DLD1 (cell line): ENCODE measurements around the gene COPB1.
"Not testable (repeated sequence)": the region's sequence is repeated elsewhere in the genome, so short reads cannot be mapped to it uniquely, and the experiment has no call there.

ENCODE experiments used
- in situ Hi-C: cut with HindIII; loops from 2 replicates; pipeline ENCODE4 v1.10.0; 2017; ENCODE audit warnings: low sequenced_read_pairs

COPB1 gene, protein sequence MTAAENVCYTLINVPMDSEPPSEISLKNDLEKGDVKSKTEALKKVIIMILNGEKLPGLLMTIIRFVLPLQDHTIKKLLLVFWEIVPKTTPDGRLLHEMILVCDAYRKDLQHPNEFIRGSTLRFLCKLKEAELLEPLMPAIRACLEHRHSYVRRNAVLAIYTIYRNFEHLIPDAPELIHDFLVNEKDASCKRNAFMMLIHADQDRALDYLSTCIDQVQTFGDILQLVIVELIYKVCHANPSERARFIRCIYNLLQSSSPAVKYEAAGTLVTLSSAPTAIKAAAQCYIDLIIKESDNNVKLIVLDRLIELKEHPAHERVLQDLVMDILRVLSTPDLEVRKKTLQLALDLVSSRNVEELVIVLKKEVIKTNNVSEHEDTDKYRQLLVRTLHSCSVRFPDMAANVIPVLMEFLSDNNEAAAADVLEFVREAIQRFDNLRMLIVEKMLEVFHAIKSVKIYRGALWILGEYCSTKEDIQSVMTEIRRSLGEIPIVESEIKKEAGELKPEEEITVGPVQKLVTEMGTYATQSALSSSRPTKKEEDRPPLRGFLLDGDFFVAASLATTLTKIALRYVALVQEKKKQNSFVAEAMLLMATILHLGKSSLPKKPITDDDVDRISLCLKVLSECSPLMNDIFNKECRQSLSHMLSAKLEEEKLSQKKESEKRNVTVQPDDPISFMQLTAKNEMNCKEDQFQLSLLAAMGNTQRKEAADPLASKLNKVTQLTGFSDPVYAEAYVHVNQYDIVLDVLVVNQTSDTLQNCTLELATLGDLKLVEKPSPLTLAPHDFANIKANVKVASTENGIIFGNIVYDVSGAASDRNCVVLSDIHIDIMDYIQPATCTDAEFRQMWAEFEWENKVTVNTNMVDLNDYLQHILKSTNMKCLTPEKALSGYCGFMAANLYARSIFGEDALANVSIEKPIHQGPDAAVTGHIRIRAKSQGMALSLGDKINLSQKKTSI

DNA sequence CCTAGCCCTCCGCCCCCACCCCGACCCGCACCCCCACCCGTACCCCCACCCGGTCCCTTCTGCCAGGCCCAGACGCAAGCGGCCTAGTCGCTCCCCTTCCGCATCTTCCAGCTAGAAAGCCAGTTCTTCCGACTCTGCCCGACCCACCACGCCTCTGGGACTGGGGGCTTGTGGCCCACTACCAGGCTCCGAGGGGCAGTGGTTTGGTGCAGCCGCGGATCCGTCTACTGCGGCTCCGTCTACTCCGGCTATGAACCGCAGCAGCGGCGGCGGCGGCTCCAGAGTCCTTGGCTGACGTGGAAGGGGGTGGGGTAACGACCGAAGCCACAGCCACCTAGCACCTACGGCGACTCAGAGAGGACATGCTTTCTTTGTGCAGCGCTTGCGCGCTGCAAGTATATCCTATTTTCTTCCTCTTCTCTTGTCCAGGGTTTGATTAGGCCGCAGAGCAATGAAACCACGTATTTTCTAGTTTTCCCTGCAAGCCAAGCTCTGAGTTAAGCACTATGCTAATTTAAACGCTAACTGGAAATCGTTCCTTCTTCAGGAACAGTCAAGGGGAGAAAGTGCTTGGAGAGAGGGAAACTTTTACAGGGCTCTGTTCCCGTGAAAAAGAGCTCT, at the start of gene COPB1:
Gene COPB1 (minus strand): TSS at position 252 of the 621 bp plus-strand sequence. CDS start 883 bp downstream, outside the sequence.
- in situ Hi-C loops: no loop called here

DNA sequence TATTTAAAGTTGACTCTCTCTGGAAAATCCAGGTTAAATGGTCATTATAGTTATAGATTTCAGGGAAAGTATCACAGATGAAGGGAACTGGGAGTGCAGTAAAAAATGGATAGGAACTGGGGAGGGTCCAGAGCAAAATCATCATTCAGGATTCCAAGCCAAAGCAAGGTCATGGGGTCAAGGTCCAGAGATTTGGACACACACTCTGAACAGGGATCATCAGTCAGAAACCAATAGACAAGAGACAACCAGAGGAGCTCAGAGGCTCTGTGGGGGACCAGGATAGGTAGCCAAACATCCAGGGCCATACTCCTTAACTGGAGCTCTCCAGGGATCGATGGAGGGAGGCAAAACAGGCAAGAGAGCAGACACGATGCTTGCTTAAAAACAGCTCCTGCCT, 47.8 kb upstream of the COPB1 start:
- in situ Hi-C loops: no loop called here

DNA sequence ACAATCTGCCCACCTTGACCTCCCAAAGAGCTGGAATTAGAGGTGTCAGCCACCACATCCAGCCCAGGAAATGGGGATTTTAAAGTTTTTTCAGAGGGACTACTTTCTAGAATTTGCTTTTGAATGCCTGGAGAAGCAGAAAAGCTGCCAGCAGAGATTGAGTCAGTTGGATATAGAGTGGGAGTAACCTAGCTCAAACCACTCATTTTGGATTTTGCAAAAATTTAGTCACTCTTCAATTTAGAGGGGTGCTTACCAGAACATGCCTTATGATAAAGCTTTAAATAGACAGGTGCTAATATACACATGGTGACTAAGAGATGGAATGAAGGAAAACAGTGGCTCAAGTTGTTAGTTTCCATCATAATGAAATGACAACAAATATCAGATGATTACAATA, 47.1 kb upstream of the COPB1 start:
- in situ Hi-C loops: no loop called here

DNA sequence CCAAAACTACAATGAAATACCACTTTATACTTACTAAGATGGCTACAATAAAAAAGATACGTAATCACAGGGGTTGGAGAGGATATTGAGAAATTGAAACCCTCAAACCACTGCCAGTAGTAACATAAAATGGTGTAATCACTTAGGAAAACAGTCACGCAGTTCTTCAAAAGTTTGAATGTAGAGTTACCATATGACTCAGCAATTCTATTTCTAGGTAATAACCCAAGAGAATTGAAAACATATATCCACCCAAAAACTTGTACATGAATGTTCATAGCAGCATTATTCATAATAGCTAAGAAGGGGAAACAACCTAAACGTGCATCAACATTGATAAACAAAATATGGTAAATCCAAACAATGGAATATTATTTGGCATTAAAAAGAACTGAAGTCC, 45.0 kb upstream of the COPB1 start:
- in situ Hi-C loops: no loop called here

DNA sequence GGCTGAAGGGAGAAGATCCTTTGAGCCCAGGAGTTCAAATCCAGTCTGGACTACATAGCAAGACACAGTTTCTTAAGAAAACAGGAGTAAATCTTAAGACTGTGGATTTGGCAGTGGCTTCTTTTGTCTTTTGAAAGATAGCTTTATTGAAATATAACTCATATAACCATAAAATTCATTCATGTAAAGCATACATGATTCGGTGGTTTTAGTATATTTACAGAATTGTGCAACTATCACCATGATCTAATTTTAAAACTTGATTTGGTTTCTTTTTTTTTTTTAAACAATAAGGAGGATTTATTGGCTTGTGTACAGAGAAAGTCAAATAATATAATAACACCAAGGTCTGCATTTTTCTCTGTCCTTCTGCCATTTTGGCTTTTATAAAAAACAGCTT, 43.6 kb upstream of the COPB1 start:
- in situ Hi-C loops: no loop called here

DNA sequence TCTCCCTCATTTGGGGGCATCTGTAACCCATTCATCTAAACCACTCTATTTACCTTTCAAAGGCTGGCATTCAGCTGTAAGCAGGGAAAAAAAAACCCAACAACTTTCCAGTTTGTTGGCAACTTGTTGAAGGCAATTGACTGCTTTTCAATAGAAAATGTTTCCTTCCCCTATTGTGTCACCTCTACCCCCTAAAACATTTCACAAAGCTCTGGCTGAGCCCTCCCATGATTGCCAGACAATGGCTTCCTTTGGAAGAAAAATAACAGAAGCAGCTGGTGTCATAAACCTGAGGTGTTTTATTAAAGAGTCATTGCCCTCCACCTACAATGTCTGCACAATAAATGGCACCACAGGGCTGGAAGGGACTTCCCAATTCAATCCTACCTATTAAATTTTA, 42.7 kb upstream of the COPB1 start:
- in situ Hi-C loops: no loop called here

DNA sequence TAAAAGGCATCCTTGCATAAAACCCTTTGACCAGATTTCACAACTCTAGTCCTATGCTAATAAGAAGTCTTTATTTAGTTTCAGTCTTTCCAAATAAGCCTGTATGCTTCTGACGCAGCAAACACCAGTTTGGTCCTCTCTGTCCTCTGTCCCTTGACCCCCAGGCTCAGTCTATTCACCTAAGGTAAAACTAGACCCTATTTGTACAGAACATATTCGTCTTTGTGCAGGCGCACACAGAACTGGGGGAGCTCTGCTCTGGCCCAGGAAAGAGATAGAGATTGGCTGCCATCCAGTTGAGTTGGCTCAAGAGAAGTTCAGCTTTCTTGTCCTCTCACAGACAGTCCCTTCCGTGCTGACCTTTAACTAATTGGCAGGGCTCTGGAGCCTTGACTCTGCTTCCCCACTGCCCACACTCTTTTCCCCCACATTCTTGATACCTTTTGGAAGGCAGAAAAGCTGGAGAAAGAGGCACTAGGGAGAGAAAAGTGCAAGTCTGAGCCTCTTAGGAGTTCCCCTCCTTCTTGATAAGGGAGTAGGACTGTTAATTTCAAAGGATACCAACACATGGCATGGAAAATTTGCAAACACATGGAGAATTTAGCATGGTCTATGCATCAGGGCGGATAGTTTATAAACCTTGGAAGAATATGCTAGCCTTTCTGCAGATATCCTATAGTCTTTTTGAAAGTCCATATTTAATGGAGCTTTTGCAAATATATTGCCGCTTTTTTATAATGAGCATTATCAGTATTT, 41.8 kb upstream of the COPB1 start:
- in situ Hi-C loops: no loop called here

DNA sequence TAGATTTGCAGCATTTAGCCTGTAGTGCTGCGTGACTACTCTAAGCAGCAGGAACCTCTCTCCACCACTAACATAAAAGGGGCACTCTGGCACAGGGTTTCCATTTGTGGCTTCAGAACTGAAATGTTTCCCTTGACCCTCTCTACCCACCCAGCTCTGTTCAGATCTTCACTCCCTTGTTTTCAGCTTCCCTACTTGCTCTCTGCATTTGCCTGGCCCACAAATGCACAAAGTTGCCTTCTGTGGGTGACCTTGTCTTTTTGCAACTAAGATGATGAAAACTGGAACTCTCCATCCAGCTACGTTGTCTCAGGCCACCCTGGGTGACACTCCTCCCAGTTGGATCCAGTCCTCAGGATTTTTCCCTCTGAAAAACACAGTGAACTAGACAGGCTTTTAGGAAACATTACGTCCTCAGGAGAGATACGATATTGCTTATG, 40.4 kb upstream of the COPB1 start:
- in situ Hi-C loops: no loop called here

DNA sequence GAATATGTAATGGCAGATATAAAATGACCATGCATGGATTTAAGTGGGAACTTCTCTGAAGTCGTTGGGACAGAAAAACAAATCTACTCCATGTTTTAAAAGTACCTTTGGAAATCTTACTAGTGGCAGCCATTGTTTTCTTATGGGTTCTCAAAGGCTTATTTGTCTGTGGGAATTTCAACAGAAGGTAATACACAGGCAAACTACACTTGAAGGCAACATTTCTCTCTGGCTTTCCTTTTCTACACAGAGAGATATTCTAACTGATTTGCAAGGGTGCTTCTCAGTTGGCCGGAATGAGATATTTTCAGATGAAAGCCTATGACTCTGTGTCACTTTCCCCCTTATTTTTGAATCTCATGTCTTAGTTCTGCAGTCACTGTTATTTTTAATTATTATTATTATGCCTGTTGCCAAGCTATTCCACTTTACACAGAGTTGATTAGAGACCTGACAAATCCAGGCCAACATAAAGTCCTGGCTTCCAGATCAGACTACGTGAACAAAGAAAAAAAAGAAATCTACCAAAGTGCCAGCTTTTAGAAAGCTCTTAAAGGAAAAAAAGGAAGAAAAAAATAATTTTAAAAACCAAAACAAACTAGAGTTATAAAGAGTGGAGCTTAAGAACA, 39.4 kb upstream of the COPB1 start:
- in situ Hi-C loops: no loop called here

DNA sequence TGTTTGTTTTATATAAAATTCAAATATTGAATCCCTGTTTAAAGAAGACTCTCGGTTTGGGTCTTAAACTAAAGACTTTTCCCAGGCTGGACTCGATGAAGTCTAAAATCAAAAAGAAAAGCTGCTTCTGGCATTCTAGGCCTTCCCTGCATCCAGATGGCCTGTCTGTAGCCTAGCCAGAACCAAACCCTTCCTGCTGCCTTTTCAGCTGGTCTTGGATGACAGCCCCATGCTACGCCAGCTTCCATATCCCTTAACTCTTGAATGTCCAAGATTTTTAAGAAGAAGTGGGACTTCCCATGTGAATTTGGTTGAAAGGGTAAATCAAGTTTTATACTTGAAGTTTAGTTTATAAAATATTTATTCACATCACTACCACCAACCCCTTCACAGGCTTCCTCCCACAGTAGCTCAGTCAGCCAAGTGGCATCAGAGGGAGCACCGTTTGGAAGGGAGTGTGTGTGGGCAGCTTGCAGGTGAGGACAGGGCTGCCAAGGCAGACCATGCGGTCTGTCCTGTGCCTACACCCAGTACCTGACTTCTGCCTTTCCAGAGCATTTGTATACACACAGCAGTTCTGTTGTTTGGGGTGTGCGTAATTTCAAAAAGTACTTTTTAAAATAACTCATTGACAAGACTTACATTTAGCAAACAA, 38.8 kb upstream of the COPB1 start:
- in situ Hi-C loops: no loop called here

DNA sequence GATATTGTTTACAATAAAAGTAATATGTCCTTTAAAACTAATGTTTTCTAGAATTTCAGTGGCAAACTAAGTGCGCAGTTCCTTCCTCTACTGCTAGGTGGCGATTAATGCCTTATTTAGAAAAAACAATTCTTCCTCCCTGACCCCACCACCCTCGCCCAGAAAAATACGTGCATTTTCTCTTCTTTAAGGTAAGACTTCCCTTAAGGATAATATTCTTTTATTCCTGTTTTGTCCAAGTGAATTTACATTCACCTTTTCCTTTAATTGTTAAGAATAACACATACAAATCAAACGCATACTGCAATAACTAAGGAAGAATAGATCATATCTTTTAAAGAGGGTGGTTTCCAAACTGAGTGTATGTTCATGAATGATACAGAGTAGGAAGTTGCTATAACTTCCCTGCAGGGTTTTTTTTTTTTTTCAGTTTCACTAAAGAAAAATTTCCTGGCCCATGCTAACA, 37.6 kb upstream of the COPB1 start:
- in situ Hi-C loops: no loop called here

DNA sequence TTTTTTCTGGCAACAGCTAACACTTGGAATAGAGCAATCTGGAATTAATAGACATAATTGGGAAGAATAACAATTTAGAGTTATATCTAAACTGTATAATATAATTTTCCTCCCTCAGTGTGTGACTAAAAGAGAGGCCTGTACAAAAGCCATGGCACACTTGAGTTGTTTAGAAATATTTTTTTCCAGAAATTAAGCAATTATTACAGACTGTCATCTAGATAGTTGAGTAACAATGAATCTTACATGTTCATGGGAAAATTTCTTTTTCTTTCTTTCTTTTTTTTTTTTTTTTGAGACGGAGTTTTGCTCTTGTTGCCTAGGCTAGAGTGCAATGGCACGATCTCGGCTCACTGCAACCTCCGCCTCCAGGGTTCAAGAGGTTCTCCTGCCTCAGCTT, 35.6 kb upstream of the COPB1 start:
- in situ Hi-C loops: not testable (repeated sequence)

DNA sequence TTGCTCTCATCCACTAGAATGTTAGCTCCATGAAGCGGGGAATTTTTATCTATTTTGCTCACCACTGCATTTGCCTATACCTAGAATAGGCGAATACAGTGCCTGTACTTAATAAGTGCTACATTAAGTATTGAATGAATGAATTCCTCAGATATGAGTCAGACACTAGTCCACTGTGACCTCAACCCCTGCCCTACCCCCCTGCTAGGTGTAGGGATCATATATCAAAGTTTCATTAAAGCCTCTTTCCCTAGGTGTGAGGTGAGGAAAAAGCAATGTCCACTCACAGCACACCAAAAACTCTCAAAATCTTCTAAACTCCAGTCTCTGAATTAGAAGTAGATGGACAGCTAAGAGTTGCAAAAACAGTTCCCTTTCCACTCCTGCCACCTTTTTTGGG, 30.3 kb upstream of the COPB1 start:
- in situ Hi-C loops: no loop called here

DNA sequence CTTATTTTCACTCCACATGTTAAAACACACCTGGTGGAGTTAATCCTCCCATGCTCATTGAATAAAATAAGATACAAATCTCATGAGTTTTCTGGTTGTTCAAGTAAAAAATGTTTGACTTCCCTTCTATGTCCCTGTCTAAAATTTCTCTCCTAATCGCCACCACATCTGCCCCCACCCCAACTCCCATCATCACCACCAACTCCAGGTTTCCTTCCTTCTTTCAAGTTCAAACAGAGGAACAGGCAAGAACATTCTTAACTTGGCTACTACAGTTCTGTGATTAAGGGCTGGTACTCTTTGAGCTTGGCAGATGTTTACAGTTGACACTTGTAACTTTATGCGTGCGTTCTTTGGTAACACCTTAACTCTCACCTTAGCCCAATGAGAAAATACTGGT, 29.7 kb upstream of the COPB1 start:
- in situ Hi-C loops: no loop called here

DNA sequence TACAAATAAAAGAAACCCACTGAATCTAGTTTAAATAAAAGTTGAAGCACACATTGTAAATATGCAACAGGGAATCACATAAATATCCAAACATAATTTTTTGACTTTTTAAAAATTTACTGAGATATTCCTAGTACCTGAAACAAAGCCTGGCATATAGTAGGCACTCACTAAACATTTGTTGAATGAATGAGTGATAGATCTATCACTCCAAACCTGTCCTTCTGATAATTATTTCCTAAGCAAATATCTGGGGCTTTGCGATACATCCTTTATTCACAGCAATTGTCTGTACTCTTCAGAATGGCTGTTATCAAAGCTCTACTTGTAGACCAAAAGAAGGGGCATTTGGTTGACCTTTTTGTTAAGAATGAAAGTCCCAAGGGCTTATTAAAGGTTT, 23.2 kb upstream of the COPB1 start:
- in situ Hi-C loops: no loop called here

DNA sequence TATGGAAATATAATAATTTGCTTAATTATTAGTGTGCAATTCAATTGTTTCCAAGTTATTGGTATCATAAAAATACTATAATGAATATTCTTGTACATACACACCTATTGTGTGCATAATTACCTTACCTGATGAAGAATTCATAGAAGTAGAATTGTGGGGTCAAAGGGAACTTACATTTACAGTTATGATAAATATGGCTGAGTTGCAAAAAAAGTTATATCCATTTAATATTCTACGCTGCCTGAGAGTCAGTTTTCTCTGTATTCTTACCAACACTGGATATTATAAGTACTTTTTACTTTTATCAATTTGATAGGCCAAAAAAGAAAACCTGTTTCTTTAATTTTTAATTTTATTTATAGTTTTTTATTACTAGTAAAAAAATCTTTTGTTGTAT, 22.6 kb upstream of the COPB1 start:
- in situ Hi-C loops: no loop called here

DNA sequence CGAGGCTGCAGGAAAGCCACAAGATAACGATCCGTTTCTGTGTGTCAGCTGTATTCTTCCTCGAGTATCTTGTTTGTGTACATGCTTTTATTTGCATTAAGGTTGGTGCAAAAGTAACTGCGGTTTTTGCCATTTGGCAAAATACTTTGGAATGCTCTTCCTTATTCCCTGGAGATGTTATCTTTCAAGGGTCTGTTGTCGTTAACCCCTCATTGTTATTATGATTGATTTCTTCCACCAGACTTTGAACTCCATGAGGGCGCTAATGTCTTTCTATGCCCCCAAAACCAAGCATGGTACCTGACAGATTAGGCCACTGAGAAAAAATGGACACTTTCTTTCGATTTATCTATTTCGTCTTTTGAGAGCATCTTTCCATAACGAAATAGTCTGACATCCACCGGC, 21.1 kb upstream of the COPB1 start:
- in situ Hi-C loops: no loop called here

DNA sequence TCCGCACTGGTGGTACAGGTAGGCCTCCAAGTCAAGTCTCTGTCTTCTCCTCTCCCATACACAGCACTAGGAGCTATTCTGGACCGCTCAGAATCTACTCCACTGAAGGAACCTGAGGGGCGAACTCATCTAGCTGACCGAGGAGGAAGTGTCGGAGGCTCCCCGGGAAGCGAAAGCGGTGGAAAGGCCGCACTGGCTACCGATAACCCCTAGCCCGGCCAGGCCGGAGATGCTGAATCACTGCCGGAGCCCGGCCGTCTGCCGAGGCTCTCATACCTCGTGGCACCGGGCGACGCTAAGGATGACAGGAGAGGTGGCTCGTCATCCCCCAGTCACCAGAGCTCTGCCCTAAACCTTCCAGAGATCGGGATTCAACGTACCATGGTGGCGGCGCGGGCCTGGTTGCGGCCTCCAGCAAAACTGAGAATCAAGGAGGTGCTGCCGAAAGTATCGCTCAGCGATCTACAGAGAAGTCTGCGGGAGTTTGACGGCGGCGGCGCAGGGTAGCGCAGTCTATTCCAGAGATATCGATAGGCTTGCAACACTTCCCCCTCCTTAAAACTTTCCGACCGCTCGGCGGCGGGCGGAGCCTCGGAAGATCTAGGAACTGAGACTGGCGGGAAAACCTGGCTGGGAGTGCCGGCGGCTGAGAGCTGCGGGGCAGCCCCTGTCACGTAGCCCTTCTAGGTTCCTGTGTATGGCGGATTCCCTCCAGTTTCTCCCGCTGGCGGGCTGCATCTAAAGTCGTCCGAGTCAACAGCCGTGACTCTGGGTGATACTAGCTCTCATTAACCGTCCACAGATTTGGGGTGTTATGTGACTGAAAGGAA, 20.5 kb upstream of the COPB1 start, which contains the start of gene PSMA1:
Gene PSMA1 (minus strand): TSS at position 470 of the 830 bp plus-strand sequence. CDS start 87 bp downstream, at position 383.
- in situ Hi-C loops: no loop called here

DNA sequence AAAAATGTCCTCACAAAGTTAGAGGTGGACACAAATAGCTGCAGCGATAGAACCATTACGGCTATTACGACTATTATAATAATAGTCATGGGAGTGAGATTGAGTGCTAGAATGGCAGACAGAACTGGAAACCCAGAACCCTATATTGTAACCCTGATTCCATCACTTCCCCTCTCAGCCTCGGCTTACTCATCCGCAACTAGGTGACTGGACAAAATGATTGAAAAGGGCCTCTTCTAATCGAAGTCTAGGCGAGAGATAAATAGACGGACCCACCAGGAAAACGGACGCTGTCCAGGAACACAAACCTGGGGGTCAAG, 19.9 kb upstream of the COPB1 start:
- in situ Hi-C loops: no loop called here
